HG02678 (cell line): ENCODE results near the gene NDUFS3.
"Not testable (repeated sequence)": the region's sequence is repeated elsewhere in the genome, so short reads cannot be mapped to it uniquely, and the experiment has no call there.

ENCODE experiments used
- ATAC-seq: cut with Tn5 transposase; IDR thresholded peaks from one replicate; pipeline ENCODE4 v1.9.1; 2021; ENCODE audit warnings: mild to moderate bottlenecking, moderate library complexity; ENCODE audit not compliant: unreplicated experiment

NDUFS3 gene

DNA sequence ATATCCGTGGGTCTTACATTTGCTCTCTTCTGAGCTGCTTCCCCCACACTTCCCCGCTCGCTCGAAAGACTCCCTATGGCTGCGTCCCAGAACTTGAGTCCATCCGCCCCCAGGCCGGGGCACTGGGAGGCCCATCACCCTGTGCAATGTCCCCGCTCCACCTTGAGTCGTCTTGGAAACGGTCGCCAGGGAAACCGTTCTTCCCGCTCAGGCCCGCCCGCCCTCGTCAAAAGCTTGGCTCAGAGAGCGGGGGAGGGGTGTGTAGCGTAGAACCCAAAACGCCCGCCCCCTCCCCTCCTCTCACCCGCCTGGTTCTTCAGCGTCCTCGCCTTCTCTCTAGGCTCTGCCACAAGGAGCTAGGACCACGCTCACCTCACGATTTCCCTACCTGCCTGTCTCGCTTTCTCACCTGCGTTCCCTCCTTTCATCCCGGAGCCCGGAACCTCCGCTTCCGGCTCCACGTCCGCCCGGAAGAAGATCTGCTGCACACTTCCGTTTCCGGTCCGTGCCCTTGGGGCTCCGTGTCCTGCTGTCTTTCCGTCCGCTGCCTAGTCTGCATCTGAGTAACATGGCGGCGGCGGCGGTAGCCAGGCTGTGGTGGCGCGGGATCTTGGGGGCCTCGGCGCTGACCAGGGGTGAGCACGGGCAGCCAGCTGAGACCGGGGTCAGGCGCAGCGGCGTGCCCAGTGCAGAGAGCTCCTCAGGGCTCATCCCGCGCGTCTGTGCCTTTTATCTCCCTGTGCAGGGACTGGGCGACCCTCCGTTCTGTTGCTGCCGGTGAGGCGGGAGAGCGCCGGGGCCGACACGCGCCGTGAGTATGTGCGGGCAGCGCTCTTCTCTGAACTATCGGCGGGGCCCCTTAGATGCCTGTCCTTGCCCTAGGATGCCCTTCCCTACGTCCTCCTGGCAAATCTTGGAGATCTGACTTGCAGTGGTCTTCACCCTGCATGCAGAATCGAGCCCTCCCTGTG lies at the start of gene NDUFS3, which contains the start of gene KBTBD4:
Gene NDUFS3, plus strand, starts transcription at position 551 of the 971 bp plus-strand sequence. Its CDS starts 18 bp downstream, at position 569.
Gene KBTBD4, minus strand, starts transcription at position 447 of the 971 bp plus-strand sequence. Its CDS starts 19 bp downstream, at position 428.
- ATAC-seq, result peak; percentile 93

DNA sequence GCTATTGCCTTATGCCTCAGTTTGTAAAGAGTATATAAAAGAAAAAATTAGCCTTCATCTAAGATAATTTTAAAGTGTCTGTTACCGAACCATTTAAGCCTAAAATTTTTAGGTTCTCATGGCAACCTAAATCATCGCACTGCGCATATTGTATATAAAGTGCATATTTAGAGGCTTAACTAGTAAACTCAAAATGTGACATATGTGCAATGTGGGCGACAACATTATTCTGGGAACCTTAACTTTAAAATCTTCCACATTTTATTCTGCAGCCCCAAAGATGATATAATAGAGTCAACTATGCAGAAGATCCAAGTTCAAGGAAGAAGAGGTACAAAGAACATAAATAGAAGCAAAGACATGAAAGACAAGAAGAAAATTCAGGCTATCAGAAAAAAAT lies 48.9 kb upstream of the NDUFS3 start:
- ATAC-seq, result no peak

DNA sequence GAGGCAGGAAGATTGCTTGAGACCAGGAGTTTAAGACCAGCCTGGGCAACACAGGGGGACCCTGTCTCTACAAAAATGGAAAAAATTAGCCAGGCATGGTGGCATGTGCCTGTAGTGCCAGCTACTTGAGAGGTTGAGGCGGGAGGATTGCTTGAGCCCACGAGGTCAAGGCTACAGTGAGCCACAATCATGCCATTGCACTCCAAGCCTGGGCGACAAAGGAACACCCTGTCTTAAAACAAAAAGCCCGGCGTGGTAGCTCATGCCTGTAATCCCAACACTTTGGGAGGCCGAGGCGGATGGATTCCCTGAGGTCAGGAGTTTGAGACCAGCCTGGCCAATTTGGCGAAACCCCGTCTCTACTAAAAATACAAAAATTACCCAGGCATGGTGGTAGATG lies 48.2 kb upstream of the NDUFS3 start:
- not testable (repeated sequence) for ATAC-seq

DNA sequence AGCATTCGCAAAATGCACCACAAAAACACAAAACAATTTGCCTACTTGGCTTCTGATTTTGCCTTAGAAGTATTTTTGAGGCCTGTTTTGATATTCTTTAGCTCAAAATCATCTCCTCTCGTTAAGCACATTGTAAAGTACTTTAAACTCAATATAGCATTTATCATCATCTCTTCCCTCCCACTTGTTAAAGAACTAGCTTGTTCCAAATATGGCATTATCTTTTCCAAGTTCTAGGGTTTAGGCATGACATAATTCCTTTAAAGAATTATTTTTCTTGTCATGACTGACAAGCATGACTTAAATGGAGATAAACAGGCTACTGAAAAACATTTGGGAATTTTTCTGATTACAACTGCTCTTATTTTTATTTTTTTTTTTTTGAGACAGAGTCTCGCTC lies 47.2 kb upstream of the NDUFS3 start:
- ATAC-seq, result no peak

DNA sequence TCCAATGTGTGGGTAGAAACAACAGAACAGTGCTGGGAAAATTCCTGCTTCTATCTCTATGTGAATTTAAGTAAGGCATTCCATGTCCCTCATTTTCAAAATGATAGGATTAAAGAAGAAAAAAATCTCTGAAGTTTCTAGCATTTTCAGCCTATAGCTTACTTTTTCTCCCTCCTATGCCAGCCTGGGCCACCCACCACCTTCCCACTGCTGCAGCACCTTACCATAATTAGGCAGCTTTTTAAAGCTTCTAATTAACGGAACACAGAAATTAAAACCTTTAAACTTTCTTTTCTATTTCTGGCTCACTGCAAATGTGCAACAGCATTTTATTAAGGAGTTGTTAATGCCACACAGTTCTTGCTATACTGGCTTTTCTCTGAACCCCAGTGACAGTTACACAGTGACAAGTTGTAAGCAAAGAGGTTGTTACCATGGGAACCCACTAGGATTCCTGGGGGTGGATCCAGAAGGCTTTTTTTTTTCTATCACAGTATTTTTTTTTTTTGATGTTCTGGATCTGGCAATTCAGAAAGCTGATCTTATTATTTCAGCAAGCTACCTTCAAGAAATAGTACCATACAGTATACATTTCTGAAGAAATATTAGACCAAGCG lies 46.2 kb upstream of the NDUFS3 start:
- no peak for ATAC-seq

DNA sequence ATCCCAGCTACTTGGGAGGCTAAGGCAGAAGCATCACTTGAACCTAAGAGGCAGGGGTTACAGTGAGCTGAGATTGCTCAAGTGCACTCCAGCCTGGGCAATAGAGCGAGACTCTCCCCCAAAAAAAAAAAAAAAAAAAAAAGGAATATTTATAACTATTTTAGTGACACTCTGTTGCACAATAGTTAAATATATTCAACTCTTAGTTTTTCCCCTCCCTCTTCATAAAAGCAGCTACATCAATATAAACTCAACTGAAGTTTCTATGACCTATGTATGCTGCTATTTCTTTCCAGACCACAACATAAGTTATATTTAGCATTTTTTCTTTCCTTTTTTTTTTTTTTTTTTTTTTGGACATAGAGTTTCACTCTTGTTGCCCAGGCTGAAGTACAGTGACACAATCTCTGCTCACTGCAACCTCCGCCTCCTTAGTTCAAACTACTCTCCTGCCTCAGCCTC lies 45.2 kb upstream of the NDUFS3 start:
- no peak for ATAC-seq

DNA sequence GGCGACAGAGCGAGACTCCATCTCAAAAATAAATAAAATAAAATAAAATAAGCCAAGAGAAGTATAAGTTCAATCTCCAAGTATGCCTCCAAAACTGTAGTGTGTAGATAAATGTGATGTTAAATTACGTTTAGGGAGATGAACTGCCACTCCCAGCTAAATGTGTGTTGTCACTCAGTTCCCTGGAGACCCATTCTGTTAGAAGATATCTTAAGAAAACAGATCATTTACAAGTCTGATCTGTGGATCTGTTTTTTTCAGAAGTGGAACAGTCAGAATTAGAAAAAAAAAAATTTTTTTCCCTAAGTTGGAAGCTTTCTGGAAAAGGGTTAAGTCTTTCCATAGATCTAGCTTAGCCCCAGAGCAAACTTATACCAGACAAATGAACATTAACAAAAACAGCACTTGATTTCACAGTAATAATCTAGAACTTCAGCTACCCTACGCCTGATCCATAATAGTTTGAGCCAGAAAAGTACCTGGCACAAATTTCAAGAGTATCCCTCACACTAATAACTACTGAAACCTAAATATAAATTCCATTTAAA lies 44.1 kb upstream of the NDUFS3 start:
- no peak for ATAC-seq

DNA sequence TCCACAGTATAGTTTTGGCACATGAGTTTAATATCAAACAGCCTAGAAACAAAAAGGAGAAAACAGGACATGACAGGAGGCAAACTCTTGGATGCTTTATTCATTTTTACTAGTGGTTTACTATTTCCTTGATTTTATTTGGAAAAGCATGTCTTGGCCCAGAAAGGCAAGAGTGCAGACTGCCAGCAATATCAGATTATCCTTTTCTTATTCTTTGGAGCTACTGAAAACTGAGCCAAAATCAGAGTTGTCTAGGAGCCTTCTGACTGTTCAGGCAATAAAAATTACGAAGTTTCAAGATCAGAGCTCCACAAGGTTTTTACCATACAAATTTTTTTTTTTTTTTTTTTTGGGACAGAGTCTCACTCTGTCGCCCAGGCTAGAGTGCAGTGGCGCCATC lies 42.0 kb upstream of the NDUFS3 start:
- ATAC-seq, result no peak

DNA sequence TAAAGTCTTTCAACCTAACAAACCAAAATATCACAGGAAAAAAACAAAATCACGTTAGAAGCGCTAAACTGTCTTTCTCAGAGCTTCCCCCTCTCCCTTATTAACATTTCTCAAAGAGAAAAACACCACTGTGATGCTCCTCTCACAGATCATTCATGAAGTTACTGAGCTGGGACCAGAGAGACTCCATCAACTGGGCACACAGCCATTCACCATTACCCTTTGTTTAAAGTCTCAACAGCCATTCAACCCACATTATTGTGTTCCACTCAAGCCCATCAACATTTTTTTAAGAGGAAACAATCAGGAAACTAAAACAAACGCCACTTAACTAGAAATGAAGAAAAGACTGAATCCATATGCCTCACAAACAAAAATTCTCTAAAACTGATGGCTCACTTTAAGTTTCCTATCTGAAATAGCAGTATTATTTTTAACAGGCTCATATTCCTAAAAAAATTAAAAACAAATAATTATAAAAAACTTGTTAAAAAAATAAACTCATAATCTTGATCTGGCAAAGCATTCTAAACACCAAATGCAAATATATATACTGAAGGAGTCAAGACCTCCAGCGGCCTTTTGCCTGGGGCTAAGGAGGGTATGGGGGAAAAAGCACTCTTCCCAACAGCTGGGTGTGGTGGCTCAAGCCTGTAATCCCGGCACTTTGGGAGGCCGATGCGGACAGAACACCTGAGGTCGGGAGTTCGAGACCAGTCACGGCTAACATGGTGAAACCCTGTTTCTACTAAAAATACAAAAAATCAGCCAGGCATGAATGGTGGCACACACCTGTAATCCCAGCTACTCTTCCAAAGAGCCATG lies 39.9 kb upstream of the NDUFS3 start:
- ATAC-seq, result no peak

DNA sequence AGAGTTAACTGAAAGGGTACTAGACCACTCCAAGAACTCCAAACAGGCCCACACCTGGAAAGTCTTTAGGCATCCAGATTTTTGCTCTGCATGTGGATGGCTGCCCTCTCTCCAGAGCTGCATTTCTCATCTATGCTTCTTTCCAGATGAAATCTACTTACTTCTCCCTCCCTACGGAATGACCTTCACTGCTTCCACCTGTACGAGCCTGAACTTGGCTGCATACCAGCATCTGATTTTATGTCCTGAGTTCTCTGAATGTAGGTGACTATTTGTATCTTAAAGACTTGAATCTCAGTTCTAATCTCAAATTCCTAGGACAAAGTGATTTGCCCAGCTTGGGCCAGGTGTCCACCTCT lies 39.2 kb upstream of the NDUFS3 start:
- no peak for ATAC-seq

DNA sequence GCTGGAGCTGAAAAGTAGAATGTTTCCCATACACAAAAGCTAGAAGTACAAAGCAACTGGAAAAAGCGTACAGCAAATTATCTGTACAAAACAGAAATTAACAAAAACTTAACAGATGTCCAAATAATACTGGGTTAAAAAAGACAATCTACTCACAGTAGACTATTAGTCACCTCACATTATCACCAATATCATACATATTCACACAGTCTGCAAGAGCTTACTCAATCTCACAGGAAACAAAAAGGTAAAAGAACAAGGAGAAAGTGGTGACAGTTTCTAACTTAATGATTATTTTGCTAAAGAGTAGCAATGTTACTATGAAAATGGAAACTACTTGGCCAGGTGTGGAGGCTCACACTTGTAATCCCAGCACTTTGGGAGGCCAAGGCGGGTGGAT lies 37.8 kb upstream of the NDUFS3 start:
- no peak for ATAC-seq

DNA sequence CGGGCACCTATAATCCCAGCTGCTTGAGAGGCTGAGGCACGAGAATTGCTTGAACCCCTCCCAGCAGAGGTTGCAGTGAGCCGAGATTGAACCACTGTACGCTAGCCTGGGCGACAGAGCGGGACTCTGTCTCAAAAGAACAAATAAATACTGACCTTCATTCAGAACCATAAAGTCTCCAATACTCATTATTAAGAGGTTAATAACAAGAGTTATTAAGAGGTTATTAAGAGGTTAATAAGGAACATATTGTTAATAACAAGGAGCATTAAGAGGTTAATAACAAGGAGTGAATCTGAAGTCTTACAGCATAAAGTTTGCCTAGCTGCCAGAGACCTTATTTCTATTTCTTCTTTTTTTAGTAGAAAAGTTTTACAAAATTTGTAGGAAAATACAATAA lies 33.6 kb upstream of the NDUFS3 start:
- no peak for ATAC-seq

DNA sequence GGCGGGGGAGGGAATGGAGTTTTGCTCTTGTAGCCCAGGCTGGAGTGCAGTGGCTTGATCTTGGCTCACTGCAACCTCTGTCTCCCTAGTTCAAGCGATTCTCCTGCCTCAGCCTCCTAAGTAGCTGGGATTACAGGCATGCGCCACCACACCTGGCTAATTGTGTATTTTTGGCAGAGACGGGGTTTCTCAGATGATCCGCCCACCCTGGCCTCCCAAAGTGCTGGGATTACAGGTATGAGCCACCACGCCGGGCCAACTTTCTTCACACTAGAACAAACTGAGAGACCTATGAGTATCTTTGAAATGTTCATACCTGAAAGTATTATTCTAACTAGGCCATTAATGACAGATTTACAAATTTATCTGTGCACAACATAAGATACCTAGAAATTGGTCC lies 32.6 kb upstream of the NDUFS3 start:
- not testable (repeated sequence) for ATAC-seq

DNA sequence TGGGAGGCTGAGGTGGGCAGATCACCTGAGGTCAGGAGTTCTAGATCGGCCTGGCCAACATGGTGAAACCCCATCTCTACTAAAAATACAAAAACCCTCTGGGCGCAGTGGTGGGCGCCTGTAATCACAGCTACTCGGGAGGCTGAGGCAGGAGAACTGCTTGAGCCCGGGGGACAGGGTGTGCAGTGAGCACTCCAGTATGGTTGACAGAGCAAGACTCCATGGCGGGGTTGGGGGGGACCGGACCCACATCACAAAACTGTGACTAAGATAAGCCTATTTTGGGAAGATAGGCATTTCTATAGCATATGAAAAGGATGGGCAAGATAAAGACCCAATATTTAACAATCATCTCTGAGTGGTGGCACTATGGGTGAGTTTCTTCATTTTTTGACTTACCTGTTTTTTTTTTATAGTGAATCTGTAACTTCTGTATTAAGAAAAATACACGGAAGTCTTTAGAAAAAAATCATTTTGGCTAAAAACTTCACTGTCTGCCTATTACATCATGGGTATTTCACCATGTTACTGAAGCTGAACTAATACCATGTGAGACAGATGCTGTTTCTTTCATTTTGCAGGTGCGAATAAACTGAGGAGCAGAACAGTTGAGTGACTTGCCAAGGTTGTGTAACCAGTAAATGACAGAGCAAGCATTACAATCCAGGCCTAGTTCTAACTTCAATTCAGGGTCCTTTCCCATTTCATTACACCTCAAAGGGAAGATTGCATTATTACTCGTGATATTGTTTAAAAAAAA lies 28.4 kb upstream of the NDUFS3 start:
- no peak for ATAC-seq

DNA sequence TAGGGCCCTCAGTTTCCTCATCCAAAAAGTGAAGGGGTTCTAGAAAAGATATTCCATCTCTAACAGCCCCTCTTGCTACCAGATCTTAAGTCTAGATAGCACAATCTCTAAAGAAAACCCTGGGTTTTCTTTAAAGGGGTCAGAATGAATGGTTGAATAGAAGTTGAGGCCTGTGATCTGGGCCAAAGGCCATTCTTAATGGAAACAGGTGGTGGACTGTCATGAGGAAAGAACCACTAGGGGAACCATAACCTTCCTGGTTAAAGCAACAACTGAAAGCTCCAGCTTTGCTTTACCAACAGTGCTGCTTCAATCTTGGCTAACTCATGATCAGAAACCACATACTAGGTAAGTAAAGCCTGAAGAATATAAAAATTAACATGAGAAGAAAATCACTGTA lies 27.8 kb upstream of the NDUFS3 start:
- ATAC-seq, result no peak

DNA sequence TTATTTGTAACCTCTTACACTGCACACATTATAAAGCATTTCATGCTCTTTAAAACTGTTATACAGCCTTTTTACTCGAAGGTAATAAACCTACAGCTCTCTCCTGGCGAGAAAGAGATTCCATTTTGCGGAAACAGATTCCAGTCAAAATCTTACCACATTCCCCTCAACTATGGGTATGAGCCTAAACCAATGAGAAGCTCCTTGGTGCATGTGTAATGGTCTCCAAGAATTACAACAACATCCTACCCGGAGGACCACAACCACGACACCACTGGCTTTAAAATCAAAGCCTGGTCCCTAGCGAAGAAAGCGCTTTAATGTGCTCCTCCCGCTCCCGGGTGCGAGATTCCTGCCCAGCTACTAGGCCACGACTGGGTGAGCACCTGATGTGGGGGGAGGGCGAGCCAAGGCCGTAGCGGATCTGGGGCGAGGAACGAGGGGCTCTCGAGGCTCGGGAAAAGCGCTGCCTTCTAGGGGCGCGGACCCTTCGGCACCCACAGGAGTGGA lies 26.8 kb upstream of the NDUFS3 start:
- peak; percentile 2 for ATAC-seq

DNA sequence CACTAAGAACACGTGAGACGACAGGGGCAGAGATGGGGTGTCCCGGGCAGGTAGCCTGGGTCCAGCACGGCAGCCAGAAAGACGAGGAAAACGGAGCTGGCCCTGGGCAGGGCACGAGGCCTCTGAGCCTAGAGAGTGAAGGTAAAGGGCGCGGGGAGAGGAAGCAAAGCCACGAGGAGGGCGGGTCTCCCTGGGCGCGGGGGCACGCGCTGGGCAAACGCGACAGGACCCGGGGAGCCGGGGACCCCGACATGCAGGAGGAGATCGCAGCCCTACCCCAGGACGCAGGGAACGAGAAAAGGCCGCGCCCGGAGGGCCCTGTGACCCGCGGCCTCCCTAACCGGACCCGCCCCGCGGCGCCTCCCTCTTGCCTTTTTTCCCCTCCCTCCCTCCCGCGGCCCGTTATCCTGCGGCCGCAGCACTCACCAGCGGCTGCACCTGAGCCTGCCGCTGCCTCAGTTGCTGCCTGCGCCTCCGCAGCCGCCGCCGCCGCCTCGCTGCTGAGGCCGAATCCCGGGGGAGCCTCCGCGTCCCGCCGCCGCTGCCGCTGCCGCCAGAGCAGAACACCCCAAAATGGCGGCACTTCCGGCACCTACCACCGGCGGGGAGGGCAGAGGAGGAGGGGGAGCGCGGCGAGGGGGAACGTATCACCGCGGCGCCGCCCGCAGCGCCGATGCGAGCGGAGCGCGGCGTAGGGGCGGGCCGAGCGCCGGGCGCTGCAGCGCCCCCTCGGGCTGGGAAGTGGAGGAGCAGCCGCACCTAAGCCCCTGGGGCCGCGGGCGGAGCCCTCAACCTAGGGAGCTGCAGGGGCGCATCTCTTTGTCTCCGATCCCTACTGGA lies 26.1 kb upstream of the NDUFS3 start, which contains the start of gene CELF1:
Gene CELF1, minus strand, starts transcription at position 567 of the 840 bp plus-strand sequence. CDS start 53,609 bp downstream, outside the sequence.
- peak; percentile 92 for ATAC-seq

DNA sequence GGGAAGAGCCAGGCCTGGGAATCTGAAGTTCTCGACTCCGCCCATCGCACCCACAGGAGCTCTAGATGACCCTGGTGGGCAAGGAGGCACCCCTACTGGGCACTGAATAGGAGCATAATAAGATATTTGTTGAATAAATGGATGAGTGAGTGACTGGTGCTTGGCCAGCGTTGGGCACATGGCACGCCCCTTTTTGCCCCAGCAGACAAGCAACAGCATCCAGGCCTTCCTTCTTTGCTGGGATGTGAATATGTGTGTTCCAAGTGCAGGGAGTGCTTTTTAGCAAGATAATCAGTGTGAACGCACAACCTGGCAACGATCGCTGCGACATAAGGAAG lies 25.5 kb upstream of the NDUFS3 start:
- ATAC-seq, result peak; percentile 26

DNA sequence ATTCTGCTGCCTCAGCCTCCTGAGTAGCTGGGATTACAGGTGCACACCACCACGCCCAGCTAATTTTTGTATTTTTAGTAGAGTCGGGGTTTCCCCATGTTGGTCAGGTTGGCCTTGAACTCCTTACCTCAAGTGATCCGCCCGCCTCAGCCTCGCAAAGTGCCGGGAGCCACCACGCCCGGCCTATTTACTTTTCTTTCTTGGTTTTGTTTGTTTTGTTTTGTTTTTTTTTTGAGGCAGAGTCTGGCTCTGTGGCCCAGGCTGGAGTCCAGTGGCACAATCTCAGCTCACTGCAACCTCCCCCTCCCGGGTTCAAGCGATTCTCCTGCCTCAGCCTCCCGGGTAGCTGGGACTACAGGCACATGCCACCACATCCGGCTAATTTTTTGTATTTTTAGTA lies 21.9 kb upstream of the NDUFS3 start:
- ATAC-seq, result not testable (repeated sequence)
